Fibroblast of skin of right biceps (primary cell): ENCODE data around the gene FHAD1.

Source experiments
- DNase-seq: peaks from one replicate; pipeline ENCODE4 v3.0.0-alpha.2; 2013

Gene FHAD1

DNA sequence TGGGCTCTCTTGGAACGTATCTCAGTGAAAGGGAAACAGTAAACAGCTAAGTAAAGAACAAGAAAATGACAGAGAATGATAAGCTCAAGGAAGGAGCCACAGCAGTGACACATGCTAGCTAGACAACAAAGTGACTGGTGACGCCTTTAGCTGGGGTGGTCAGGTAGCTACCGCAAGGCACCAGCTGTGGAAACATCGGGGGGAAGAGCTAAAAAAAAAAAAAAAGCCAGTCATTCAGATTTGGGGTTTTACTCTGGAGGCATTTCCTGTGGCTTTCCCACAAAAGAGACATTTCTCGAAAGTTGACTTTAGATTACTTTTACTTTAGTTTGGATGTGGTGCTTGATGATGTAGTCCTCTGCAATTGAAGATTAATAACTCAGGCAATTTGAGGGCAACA, 2.1 kb downstream of the FHAD1 start:
- DNase-seq: no peak

DNA sequence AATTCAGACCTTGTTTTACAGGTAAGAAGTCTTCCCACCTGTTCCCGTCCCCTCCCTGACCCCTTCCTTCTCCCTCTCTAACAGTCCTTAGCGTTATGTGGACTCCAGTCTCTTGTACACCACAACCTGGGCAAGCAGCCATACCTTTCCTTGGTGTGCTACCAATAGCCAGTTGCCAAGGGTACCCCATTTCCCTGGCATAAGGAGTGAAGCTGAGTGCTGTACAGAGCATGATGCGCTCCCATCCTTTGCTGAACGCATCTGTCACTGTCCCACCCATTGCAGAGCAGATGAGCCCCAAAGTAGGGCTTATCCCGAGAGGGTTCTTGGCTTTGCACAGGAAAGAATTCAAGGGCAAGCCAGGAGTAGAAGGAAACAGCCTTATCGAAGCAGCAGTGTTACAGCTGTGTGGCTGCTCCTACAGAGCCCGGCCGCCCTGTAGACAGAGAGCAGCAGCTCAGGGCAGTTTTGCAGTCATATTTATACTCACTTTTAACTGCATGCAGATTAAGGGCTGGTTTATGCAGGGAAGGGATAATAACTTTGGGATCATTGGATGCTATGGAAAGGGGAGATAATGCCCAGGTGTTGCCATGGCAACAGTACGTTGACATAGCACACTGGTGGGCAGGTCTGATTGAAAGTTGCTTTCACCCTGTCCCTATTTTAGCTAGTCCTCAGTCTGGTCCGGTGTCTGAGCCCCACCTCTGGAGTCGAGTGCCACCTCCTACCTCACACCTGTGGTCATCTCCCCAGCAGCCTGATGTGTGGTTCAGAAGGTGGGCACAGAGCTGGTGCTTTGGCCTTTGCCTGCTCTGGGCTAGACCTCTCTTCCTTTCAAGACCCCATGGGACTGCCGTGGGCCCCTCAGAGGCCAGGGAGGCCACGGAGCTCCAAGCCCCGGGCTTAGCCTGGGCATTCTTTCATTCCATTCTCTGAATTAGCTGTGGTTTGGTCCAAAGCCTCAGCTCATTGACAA, 5.1 kb downstream of the FHAD1 start:
- no peak for DNase-seq

- no peak for DNase-seq
Measured at GRCh38 chr1:15254559-15254958, 7.5 kb downstream of the FHAD1 start.

DNA sequence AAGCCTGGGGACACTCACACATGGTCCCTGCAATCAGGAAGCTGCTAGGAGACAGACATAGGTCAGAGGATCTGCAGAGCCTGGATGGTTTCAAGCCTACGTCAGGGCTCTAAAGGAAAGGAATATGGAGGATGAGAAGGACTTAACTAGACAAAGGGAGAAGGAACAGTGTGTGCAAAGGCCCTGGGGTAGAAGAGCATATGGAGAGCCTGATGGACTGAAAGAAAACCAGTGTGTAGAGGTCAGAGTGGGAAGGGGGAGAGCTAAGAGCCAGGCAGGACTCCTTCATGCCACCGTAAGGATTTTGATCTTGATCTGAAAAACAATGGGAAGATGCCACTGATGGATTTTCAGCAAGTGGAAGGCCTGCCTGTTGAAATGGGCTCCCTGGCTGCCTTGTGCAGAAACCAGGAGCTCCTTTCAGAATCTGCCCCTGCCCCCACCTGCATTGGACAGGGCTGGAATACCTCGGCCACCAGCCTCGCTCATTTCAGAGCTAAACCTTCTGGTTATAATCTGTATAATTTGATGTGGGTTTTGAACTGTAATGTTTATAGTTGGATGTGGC, 8.6 kb downstream of the FHAD1 start:
- DNase-seq: no peak

DNA sequence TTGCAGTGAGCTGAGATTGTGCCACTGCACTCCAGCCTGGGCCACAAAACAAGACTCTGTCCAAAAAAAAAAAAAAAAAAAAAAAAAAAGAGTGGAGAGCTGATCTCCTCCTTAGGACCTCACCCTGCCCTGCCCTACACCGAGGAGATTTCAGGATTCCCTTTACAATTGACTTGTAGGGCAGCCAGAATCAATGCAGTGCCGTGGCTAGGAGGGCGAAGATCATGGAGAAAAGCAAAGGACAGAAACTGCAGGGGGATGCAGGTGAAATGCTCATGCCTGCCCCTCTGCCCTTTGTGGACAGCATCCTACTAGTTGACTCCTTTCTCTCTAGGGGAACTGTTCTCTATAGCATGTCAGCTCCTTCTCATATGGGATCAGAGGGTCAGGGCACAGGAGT, 9.6 kb downstream of the FHAD1 start:
- DNase-seq: no peak

GRCh38 chr1:15257309-15257708, 10.3 kb downstream of the FHAD1 start:
- DNase-seq: no peak

GRCh38 chr1:15258833-15259621, 12.0 kb downstream of the FHAD1 start:
- DNase-seq: no peak

- DNase-seq: no peak
Measured at GRCh38 chr1:15259622-15260007, 12.6 kb downstream of the FHAD1 start.

DNA sequence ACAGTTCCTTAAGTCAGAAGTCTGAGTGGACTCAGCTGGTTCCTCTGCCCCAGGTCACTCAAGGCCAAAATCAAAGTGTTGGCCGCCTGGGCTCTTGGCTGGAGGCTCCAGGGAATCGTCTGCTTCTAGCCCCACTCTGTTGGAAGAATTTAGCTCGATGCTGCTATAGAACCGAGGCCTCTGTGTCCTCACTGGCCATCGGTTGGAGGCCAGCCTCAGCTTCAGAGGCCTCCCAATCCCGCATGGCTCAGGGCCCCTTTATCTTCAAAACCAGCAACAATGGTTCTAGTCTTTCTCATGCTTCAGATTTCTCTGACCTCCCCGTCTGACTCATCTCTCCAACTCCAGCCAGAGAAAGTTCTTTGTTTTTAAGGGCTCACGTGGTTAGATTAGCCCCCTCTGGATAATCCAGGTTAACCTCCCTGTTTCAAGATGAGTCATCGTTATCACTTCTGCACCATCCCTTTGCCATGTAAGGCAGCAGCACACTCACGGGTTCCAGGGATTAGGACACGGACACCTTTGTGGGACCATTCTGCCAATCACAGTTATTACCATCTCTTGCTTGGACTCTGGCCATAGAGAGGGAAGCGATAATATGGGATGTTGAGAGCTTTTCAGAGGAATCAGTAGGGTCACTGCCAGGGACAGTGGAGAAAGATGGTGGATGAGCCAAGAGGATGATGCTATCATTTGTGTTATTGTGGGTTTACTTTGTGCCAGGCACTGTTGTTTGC, 13.6 kb downstream of the FHAD1 start:
- DNase-seq: peak; percentile 45

GRCh38 chr1:15261155-15262002, 14.4 kb downstream of the FHAD1 start:
- no peak for DNase-seq

DNA sequence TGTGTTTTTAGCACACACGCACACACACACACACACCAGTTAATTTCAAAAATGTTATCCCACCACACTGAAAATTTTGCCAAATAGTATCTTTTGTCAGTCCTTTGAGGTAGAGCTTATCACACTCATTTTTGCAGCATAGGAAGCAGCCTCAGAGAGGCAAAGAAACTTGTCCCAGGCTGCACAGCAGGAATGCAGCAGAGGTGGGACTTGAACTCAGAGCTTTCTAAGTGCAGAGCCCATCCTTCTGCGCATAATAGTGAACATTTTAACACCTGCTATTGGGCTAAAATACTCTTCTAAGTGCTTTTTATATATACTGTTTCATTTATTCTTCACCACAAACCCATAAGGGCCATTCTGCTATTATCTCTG, 15.0 kb downstream of the FHAD1 start:
- DNase-seq: no peak

DNA sequence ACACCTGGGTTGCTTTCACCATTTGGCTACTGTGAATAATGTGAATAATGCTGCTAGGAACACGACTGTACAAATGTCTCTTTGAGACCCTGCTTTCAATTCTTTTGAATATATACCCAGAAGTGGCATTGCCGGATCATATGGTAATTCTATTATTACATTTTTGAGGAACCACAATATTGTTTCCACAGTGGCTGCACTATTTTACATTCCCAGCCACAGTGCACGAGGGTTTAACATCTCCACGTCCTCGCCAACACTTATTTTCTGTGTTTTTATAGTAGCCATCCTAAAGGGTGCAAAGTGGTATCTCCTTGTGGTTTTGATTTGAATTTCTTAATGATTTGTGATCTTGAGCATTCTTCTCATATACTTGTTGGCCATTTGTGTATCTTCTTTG, 15.7 kb downstream of the FHAD1 start:
- DNase-seq: no peak

DNA sequence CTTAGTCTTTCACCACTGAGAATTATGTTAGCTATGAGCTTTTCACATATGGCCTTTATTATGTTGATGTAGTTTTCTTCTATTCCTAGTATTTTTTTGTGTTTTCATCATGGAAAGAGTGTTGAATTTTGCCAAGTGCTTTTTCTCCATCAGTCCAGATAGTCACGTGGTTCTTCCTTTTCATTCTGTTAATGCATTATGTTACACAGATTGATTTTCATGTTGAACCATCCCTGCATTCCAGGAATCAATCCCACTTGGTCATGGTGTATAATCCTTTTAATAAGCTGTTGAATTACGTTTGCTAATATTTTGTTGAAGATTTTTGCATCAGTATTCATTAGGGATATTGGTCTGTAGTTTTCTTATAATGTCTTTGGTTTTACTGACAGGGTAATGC, 17.7 kb downstream of the FHAD1 start:
- no peak for DNase-seq

DNA sequence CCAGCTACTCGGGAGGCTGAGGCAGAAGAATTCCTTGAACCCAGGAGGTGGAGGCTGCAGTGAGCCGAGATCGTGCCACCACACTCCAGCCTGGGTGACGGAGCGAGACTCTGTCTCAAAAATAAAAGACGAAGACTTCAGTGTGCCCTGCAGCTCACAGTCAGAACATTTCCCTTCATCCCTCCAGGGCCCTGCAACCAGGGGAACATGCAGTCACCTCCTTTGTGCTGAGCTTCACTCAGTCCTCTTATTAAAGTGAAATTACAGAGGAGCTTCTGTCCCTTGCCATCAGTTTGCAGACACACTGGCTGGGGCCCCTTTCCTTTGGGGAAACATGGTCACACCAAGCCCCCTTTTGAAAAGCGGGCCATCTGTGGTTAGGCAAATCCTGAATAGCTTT, 24.2 kb downstream of the FHAD1 start:
- DNase-seq: no peak

DNA sequence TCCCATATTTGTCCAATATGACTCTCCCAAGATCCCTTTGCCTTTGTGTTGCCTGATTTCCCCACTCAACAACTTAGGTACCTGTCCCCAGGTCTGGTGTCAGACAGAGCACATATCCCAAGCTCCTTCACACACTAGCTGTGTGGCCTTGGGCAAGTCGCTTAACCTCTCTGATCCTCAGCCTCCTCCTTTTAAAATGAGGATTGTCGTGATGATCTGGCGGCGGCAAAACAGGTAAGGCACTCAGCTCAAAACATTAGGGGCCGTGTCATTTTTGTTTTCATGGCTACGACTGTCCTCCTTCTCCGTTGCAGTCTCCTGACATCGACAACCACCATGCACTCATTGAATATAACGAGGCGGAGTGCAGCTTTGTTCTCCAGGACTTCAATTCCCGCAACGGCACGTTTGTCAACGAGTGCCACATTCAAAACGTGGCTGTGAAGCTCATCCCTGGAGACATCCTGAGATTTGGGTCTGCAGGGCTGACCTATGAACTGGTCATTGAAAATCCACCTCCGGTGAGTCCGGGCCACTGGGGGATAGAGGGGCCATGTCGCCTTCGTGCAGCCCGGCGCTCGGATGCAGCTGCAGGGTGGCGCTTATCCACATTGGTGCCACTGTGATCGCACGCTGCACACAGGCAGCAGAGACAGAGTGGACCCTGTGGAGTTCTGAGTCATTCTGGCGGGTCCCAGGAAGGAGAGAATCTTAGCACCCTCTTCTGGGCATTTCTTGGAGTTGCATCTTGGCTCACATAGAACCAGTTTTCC, 25.2 kb downstream of the FHAD1 start:
- peak; percentile 72 for DNase-seq

DNA sequence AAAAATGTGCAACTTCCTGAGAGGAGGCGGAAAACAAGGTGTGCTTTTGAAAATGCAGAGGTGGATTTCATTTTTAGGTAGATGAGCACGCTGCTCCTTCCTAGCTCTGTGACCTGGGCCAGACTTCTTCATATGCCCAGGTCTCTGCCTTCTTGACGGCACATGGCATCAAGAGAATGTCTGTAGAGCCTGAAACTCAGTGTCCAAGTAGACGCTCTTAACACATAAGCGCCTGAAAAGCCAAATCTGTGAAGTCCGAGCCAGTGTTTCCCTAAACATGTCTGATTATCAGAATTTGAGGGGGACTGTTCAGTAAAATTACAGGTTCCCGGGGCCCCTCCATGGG, 25.7 kb downstream of the FHAD1 start:
- no peak for DNase-seq

DNA sequence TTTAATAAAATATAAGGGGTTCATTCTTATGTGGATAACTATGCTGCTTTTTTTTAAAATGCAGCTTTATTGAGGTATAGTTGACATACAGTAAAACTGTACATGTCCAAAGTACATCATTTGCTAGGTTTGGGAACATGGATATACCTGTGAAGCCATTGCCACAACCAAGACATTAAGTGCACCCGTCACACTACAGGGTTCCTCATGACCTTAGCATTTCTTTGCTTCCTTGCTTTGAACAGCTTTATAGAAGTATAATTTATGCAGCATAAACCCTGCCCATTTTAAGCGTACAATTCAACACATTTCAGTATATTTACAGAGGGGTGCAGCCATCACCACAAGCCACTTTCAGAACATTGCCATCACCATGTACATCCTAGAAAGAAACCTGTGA, 26.3 kb downstream of the FHAD1 start:
- DNase-seq: no peak

- no peak for DNase-seq
Measured at GRCh38 chr1:15275921-15276683, 29.1 kb downstream of the FHAD1 start.

- DNase-seq: no peak
Measured at GRCh38 chr1:15276691-15277446, 29.8 kb downstream of the FHAD1 start.

GRCh38 chr1:15277447-15277838, 30.4 kb downstream of the FHAD1 start:
- no peak for DNase-seq
